ENCODE measurements around the gene ALOXE3.

Gene ALOXE3

DNA sequence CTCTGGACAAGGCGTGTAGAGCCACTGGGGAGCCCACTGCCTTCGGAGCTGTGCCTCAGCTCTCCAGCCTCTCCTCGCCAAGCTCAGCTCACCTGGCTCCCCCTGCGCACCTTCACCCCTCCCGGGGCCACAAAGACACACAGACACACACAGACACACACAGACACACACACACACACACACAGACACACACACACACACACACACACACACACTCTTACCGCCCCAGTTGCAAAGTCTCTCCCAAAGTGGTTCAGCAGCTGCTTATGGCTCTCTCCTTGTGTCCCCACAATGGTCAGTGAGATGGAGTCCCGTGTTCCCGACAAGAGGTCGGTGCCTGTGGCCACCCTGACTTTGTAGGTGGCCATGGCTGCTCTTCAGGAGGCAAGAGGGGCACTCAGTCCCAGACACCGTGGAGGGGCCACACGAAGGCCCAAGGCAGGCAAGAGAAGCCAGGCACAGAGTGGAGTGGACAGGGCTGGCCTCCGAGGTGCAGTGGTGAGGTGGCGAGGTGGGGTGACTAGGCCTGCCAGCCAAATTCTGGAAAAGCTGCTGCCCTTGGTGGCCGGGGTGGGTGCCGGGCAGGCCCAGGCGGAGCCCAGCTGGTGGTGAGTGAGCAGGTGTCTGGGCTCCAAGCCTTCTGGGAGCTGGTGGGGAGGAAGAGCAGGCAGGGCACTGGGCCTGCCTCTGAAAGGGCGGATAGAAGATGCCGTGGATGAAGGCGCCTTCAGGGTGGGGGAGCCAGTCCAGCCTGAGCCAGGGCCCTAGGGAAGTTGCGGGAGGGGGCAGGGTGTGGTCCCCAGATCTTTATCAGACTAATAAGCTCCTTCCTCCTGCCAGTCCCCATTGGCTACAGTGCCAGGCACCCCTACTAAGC, 31.0 kb downstream of the ALOXE3 start, which contains the start of gene ALOX12B:
Gene ALOX12B (minus strand): TSS at position 642 of the 877 bp plus-strand sequence. CDS start 274 bp downstream, at position 368.
- TF ChIP-seq EGR1 (IDR thresholded peaks at IDR 0.05) = no peak
- no peak for TF ChIP-seq TCF12 (IDR thresholded peaks at IDR 0.05; ENCODE audit: low read depth)
- TF ChIP-seq CREB1 (IDR thresholded peaks at IDR 0.05; ENCODE audit: low read depth) = no peak
- no peak for TF ChIP-seq CEBPB (IDR thresholded peaks at IDR 0.05)
- TF ChIP-seq, protein P1, sequence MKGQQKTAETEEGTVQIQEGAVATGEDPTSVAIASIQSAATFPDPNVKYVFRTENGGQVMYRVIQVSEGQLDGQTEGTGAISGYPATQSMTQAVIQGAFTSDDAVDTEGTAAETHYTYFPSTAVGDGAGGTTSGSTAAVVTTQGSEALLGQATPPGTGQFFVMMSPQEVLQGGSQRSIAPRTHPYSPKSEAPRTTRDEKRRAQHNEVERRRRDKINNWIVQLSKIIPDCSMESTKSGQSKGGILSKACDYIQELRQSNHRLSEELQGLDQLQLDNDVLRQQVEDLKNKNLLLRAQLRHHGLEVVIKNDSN (IDR thresholded peaks at IDR 0.05) = no peak
- TF ChIP-seq FOXM1 (IDR thresholded peaks at IDR 0.05; ENCODE audit: borderline replicate concordance, low read depth) = no peak
- TF ChIP-seq, protein P2, sequence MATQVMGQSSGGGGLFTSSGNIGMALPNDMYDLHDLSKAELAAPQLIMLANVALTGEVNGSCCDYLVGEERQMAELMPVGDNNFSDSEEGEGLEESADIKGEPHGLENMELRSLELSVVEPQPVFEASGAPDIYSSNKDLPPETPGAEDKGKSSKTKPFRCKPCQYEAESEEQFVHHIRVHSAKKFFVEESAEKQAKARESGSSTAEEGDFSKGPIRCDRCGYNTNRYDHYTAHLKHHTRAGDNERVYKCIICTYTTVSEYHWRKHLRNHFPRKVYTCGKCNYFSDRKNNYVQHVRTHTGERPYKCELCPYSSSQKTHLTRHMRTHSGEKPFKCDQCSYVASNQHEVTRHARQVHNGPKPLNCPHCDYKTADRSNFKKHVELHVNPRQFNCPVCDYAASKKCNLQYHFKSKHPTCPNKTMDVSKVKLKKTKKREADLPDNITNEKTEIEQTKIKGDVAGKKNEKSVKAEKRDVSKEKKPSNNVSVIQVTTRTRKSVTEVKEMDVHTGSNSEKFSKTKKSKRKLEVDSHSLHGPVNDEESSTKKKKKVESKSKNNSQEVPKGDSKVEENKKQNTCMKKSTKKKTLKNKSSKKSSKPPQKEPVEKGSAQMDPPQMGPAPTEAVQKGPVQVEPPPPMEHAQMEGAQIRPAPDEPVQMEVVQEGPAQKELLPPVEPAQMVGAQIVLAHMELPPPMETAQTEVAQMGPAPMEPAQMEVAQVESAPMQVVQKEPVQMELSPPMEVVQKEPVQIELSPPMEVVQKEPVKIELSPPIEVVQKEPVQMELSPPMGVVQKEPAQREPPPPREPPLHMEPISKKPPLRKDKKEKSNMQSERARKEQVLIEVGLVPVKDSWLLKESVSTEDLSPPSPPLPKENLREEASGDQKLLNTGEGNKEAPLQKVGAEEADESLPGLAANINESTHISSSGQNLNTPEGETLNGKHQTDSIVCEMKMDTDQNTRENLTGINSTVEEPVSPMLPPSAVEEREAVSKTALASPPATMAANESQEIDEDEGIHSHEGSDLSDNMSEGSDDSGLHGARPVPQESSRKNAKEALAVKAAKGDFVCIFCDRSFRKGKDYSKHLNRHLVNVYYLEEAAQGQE (IDR thresholded peaks at IDR 0.05; ENCODE audit: low read depth) = no peak
- TF ChIP-seq, protein P3, sequence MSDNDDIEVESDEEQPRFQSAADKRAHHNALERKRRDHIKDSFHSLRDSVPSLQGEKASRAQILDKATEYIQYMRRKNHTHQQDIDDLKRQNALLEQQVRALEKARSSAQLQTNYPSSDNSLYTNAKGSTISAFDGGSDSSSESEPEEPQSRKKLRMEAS (IDR thresholded peaks at IDR 0.05) = no peak
- no peak for TF ChIP-seq EP300 (IDR thresholded peaks at IDR 0.05; ENCODE audit: borderline replicate concordance)

DNA sequence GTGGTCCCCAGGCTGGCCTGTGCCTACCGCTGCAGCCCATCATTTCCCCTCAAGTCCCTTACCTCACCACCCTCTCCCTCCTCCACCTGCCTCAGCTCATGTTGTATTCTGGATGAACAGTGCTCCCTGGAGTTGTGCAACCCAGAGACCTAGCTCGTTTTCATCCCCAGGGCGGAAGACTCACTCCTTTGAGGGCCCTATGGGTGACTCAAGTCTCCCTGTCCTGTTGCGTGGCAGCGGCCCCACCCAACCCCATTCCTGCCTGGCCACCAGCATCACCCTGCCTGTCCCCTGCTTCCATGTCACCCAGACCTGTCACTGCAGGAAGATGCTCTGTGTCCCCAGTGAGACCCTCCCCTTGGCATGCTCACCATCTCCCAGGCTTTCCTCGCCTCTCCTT, 34.1 kb downstream of the ALOXE3 start:
- TF ChIP-seq FOXM1 (IDR thresholded peaks at IDR 0.05; ENCODE audit: borderline replicate concordance, low read depth) (no peak), EGR1 (IDR thresholded peaks at IDR 0.05) (no peak), NFIC (IDR thresholded peaks at IDR 0.05) (no peak), TCF12 (IDR thresholded peaks at IDR 0.05; ENCODE audit: low read depth) (no peak), EP300 (IDR thresholded peaks at IDR 0.05; ENCODE audit: borderline replicate concordance) (no peak), CEBPB (IDR thresholded peaks at IDR 0.05) (no peak), YY1 (IDR thresholded peaks at IDR 0.05; ENCODE audit: low read depth) (no peak), CREB1 (IDR thresholded peaks at IDR 0.05; ENCODE audit: low read depth) (no peak)
- TF ChIP-seq, protein P3 (IDR thresholded peaks at IDR 0.05) = no peak
- TF ChIP-seq, protein P1 (IDR thresholded peaks at IDR 0.05) = no peak

DNA sequence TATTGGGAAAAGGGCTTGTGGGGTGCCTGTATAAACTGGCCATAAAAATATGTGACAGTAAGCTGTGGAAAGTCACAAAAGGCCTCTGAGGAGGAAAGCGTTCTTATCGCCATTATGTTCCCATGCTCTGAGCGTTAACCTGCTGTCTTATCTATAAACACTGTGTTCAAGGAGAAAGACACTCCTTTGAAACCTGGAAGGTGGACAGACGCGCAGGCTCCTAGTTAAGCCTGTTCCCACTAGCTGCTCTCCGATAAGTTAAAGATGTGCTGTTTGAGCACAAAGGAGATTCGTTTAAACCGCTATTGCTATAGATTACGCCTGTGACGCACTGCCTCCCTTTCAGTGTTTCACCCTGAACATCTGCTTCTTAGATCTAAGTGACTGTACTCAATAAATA, 36.0 kb downstream of the ALOXE3 start:
- TF ChIP-seq NFIC (IDR thresholded peaks at IDR 0.05) (no peak), TEAD4 (IDR thresholded peaks at IDR 0.05) (no peak), ZBTB7A (IDR thresholded peaks at IDR 0.05; ENCODE audit: low read depth) (no peak), YY1 (IDR thresholded peaks at IDR 0.05; ENCODE audit: low read depth) (no peak), CEBPB (IDR thresholded peaks at IDR 0.05) (no peak), RAD21 (IDR thresholded peaks at IDR 0.05; ENCODE audit: low read depth) (no peak), TCF12 (IDR thresholded peaks at IDR 0.05; ENCODE audit: low read depth) (no peak), CREB1 (IDR thresholded peaks at IDR 0.05; ENCODE audit: low read depth) (no peak), EGR1 (IDR thresholded peaks at IDR 0.05) (no peak), FOXM1 (IDR thresholded peaks at IDR 0.05; ENCODE audit: borderline replicate concordance, low read depth) (no peak), TAF1 (IDR thresholded peaks at IDR 0.05; ENCODE audit: low read depth) (no peak), EP300 (IDR thresholded peaks at IDR 0.05; ENCODE audit: borderline replicate concordance) (no peak)
- TF ChIP-seq, protein P1 (IDR thresholded peaks at IDR 0.05) = no peak
- TF ChIP-seq, protein P2 (IDR thresholded peaks at IDR 0.05; ENCODE audit: low read depth) = no peak
- TF ChIP-seq, protein P3 (IDR thresholded peaks at IDR 0.05) = no peak

DNA sequence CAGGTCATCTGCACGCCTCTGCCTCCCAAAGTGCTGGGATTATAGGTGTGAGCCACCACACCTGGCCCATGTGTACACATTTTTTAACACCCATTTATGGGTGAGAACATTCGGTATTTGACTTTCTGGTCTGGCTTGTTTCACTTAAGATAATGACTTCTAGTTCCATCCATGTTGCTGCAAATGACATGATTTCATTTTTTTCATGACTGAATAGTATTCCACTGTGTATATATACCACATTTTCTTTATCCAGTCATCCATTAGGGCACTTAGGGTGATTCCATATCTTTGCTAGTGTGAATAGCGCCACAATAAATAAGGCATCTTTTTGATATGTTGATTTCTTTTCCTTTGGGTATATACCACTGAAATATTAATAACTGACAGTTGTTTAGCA, 36.4 kb downstream of the ALOXE3 start:
- no peak for TF ChIP-seq ZBTB7A (IDR thresholded peaks at IDR 0.05; ENCODE audit: low read depth)
- TF ChIP-seq RAD21 (IDR thresholded peaks at IDR 0.05; ENCODE audit: low read depth) = no peak
- TF ChIP-seq YY1 (IDR thresholded peaks at IDR 0.05; ENCODE audit: low read depth) = no peak
- no peak for TF ChIP-seq TEAD4 (IDR thresholded peaks at IDR 0.05)
- TF ChIP-seq TCF12 (IDR thresholded peaks at IDR 0.05; ENCODE audit: low read depth) = no peak
- TF ChIP-seq TAF1 (IDR thresholded peaks at IDR 0.05; ENCODE audit: low read depth) = no peak
- TF ChIP-seq NFIC (IDR thresholded peaks at IDR 0.05) = no peak
- TF ChIP-seq FOXM1 (IDR thresholded peaks at IDR 0.05; ENCODE audit: borderline replicate concordance, low read depth) = no peak
- TF ChIP-seq CREB1 (IDR thresholded peaks at IDR 0.05; ENCODE audit: low read depth) = no peak
- TF ChIP-seq EGR1 (IDR thresholded peaks at IDR 0.05) = no peak
- TF ChIP-seq, protein P1 (IDR thresholded peaks at IDR 0.05) = no peak
- TF ChIP-seq, protein P3 (IDR thresholded peaks at IDR 0.05) = no peak
- no peak for TF ChIP-seq EP300 (IDR thresholded peaks at IDR 0.05; ENCODE audit: borderline replicate concordance)
- no peak for TF ChIP-seq CEBPB (IDR thresholded peaks at IDR 0.05)
- TF ChIP-seq, protein P2 (IDR thresholded peaks at IDR 0.05; ENCODE audit: low read depth) = no peak
